ENCODE data around the gene MIA3.

The MIA3 gene

GRCh38 chr1:222620566-222620965 lies 2.7 kb downstream of the MIA3 start:
- Histone ChIP-seq H4K91ac (ENCODE audit: low read depth, low read length, poor library complexity) (no peak overlapping the region), H2BK12ac (ENCODE audit: low read length) (no peak overlapping the region), H3K27me3 (ENCODE audit: control insufficient read depth in 3 of 3, insufficient read depth in 3 of 3, low read depth in 1 of 3, low read length in 3 of 3) (peaks cover 0 to 12% (median 0%) of the 10 kb centered on the region in 3 experiments), H2AK5ac (ENCODE audit: low read depth, low read length) (no peak overlapping the region), H3K23ac (ENCODE audit: low read depth, low read length, poor library complexity) (no peak overlapping the region), H3K79me1 (ENCODE audit: low read depth, low read length) (peaks cover 6% of the 10 kb centered on the region), H3K4me2 (ENCODE audit: insufficient read depth, low read length, poor library complexity, severe bottlenecking) (no peak overlapping the region), H3K14ac (ENCODE audit: low read length) (no peak overlapping the region), H3K9ac (ENCODE audit: low read depth, low read length, poor library complexity) (no peak overlapping the region), H4K8ac (ENCODE audit: low read depth, low read length) (no peak overlapping the region), H2AFZ (ENCODE audit: low read length) (no peak overlapping the region), H3K4ac (ENCODE audit: low read length) (no peak overlapping the region), H2BK15ac (ENCODE audit: low read length) (no peak overlapping the region), H3K36me3 (replicated peaks in 1 of 2; ENCODE audit: control insufficient read depth in 2 of 2, insufficient read depth in 2 of 2, low read length in 2 of 2) (peaks cover 6 to 42% of the 10 kb centered on the region in 2 donors), H3K9me3 (replicated peaks in 1 of 2; ENCODE audit: control insufficient read depth in 2 of 2, insufficient read depth in 1 of 2, low read depth in 1 of 2, low read length in 2 of 2) (no peaks in the 10 kb centered on the region), H3K27ac (replicated peaks; ENCODE audit: low read length) (no peak overlapping the region), H2BK5ac (ENCODE audit: low read length) (no peak overlapping the region), H3K4me3 (ENCODE audit: low read length in 2 of 2) (no peak overlapping the region), H3K4me1 (ENCODE audit: control insufficient read depth in 2 of 2, insufficient read depth in 1 of 2, low read depth in 1 of 2, low read length in 2 of 2) (peaks cover 3 to 8% of the 10 kb centered on the region in 2 donors), H2BK120ac (ENCODE audit: low read depth, low read length) (no peak overlapping the region), H3K18ac (ENCODE audit: low read length) (no peak overlapping the region)
- WGBS, 2 donors (ENCODE audit: extremely low coverage in 2 of 2, insufficient read length in 2 of 2, insufficient replicate concordance in 1 of 2) = no CpG with 5 or more reads among the region's 2 CpGs
- no peak for DNase-seq (ENCODE audit: low spot score)

GRCh38 chr1:222622765-222623164 lies 4.9 kb downstream of the MIA3 start:
- Histone ChIP-seq H3K4me3 (ENCODE audit: low read length in 2 of 2) (no peak overlapping the region), H2BK15ac (ENCODE audit: low read length) (no peak overlapping the region), H3K4me1 (ENCODE audit: control insufficient read depth in 2 of 2, insufficient read depth in 1 of 2, low read depth in 1 of 2, low read length in 2 of 2) (peaks cover 0 to 6% of the 10 kb centered on the region in 2 donors), H3K4me2 (ENCODE audit: insufficient read depth, low read length, poor library complexity, severe bottlenecking) (no peak overlapping the region), H3K9me3 (replicated peaks in 1 of 2; ENCODE audit: control insufficient read depth in 2 of 2, insufficient read depth in 1 of 2, low read depth in 1 of 2, low read length in 2 of 2) (no peaks in the 10 kb centered on the region), H3K27ac (replicated peaks; ENCODE audit: low read length) (no peak overlapping the region), H3K27me3 (ENCODE audit: control insufficient read depth in 3 of 3, insufficient read depth in 3 of 3, low read depth in 1 of 3, low read length in 3 of 3) (no peaks in the 10 kb centered on the region), H3K79me1 (ENCODE audit: low read depth, low read length) (peaks cover 6% of the 10 kb centered on the region), H4K8ac (ENCODE audit: low read depth, low read length) (no peak overlapping the region), H3K18ac (ENCODE audit: low read length) (no peak overlapping the region), H4K91ac (ENCODE audit: low read depth, low read length, poor library complexity) (no peak overlapping the region), H2BK12ac (ENCODE audit: low read length) (no peak overlapping the region), H3K14ac (ENCODE audit: low read length) (no peak overlapping the region), H2BK120ac (ENCODE audit: low read depth, low read length) (no peak overlapping the region), H2AFZ (ENCODE audit: low read length) (no peak overlapping the region), H3K23ac (ENCODE audit: low read depth, low read length, poor library complexity) (no peak overlapping the region), H3K4ac (ENCODE audit: low read length) (no peak overlapping the region), H2BK5ac (ENCODE audit: low read length) (no peak overlapping the region), H2AK5ac (ENCODE audit: low read depth, low read length) (no peak overlapping the region), H3K36me3 (replicated peaks in 1 of 2; ENCODE audit: control insufficient read depth in 2 of 2, insufficient read depth in 2 of 2, low read length in 2 of 2) (peaks cover 12 to 63% of the 10 kb centered on the region in 2 donors), H3K9ac (ENCODE audit: low read depth, low read length, poor library complexity) (no peak overlapping the region)
- WGBS, 2 donors (ENCODE audit: extremely low coverage in 2 of 2, insufficient read length in 2 of 2, insufficient replicate concordance in 1 of 2) = no CpG with 5 or more reads among the region's 5 CpGs
- no peak for DNase-seq (ENCODE audit: low spot score)

GRCh38 chr1:222623458-222623857 lies 5.6 kb downstream of the MIA3 start:
- Histone ChIP-seq H2AFZ (ENCODE audit: low read length) (no peak overlapping the region), H3K79me1 (ENCODE audit: low read depth, low read length) (peaks cover 4% of the 10 kb centered on the region), H2BK5ac (ENCODE audit: low read length) (no peak overlapping the region), H2AK5ac (ENCODE audit: low read depth, low read length) (no peak overlapping the region), H2BK15ac (ENCODE audit: low read length) (no peak overlapping the region), H3K4me3 (ENCODE audit: low read length in 2 of 2) (no peak overlapping the region), H3K9ac (ENCODE audit: low read depth, low read length, poor library complexity) (no peak overlapping the region), H2BK12ac (ENCODE audit: low read length) (no peak overlapping the region), H2BK120ac (ENCODE audit: low read depth, low read length) (no peak overlapping the region), H3K9me3 (replicated peaks in 1 of 2; ENCODE audit: control insufficient read depth in 2 of 2, insufficient read depth in 1 of 2, low read depth in 1 of 2, low read length in 2 of 2) (no peaks in the 10 kb centered on the region), H3K4ac (ENCODE audit: low read length) (no peak overlapping the region), H3K36me3 (replicated peaks in 1 of 2; ENCODE audit: control insufficient read depth in 2 of 2, insufficient read depth in 2 of 2, low read length in 2 of 2) (peaks cover 12 to 70% of the 10 kb centered on the region in 2 donors), H4K91ac (ENCODE audit: low read depth, low read length, poor library complexity) (no peak overlapping the region), H3K27me3 (ENCODE audit: control insufficient read depth in 3 of 3, insufficient read depth in 3 of 3, low read depth in 1 of 3, low read length in 3 of 3) (no peaks in the 10 kb centered on the region), H4K8ac (ENCODE audit: low read depth, low read length) (no peak overlapping the region), H3K4me2 (ENCODE audit: insufficient read depth, low read length, poor library complexity, severe bottlenecking) (no peak overlapping the region), H3K27ac (replicated peaks; ENCODE audit: low read length) (no peak overlapping the region), H3K23ac (ENCODE audit: low read depth, low read length, poor library complexity) (no peak overlapping the region), H3K4me1 (ENCODE audit: control insufficient read depth in 2 of 2, insufficient read depth in 1 of 2, low read depth in 1 of 2, low read length in 2 of 2) (peaks cover 0 to 6% of the 10 kb centered on the region in 2 donors), H3K14ac (ENCODE audit: low read length) (no peak overlapping the region), H3K18ac (ENCODE audit: low read length) (no peak overlapping the region)
- no peak for DNase-seq (ENCODE audit: low spot score)

- Histone ChIP-seq H3K9me3 (replicated peaks in 1 of 2; ENCODE audit: control insufficient read depth in 2 of 2, insufficient read depth in 1 of 2, low read depth in 1 of 2, low read length in 2 of 2) (no peaks in the 10 kb centered on the region), H3K9ac (ENCODE audit: low read depth, low read length, poor library complexity) (no peak overlapping the region), H3K79me1 (ENCODE audit: low read depth, low read length) (no peaks in the 10 kb centered on the region), H4K91ac (ENCODE audit: low read depth, low read length, poor library complexity) (no peak overlapping the region), H4K8ac (ENCODE audit: low read depth, low read length) (no peak overlapping the region), H2BK120ac (ENCODE audit: low read depth, low read length) (no peak overlapping the region), H3K23ac (ENCODE audit: low read depth, low read length, poor library complexity) (no peak overlapping the region), H3K14ac (ENCODE audit: low read length) (no peak overlapping the region), H3K4me1 (ENCODE audit: control insufficient read depth in 2 of 2, insufficient read depth in 1 of 2, low read depth in 1 of 2, low read length in 2 of 2) (peaks cover 0 to 3% of the 10 kb centered on the region in 2 donors), H3K27ac (replicated peaks; ENCODE audit: low read length) (no peak overlapping the region), H3K4ac (ENCODE audit: low read length) (no peak overlapping the region), H2BK12ac (ENCODE audit: low read length) (no peak overlapping the region), H3K36me3 (replicated peaks in 1 of 2; ENCODE audit: control insufficient read depth in 2 of 2, insufficient read depth in 2 of 2, low read length in 2 of 2) (peaks cover 16 to 77% of the 10 kb centered on the region in 2 donors), H2AFZ (ENCODE audit: low read length) (no peak overlapping the region), H2BK5ac (ENCODE audit: low read length) (no peak overlapping the region), H2BK15ac (ENCODE audit: low read length) (no peak overlapping the region), H3K18ac (ENCODE audit: low read length) (no peak overlapping the region), H3K27me3 (ENCODE audit: control insufficient read depth in 3 of 3, insufficient read depth in 3 of 3, low read depth in 1 of 3, low read length in 3 of 3) (no peaks in the 10 kb centered on the region), H3K4me3 (ENCODE audit: low read length in 2 of 2) (no peak overlapping the region), H3K4me2 (ENCODE audit: insufficient read depth, low read length, poor library complexity, severe bottlenecking) (no peak overlapping the region), H2AK5ac (ENCODE audit: low read depth, low read length) (no peak overlapping the region)
- no peak for DNase-seq (ENCODE audit: low spot score)
- WGBS, 2 donors (ENCODE audit: extremely low coverage in 2 of 2, insufficient read length in 2 of 2, insufficient replicate concordance in 1 of 2) = no CpG with 5 or more reads among the region's 7 CpGs
Observed at GRCh38 chr1:222624214-222624613, 6.3 kb downstream of the MIA3 start.
